GM12878 (cell line): Measurements from ENCODE around the gene STAG1. TPM values are rescaled to one million over a fixed set of nuclear protein-coding genes. Genes with fewer than 3 reads are reported as not detected.

ENCODE experiments used
- ATAC-seq: fragments of 200-7000 bp; cut with Tn5 transposase; 3 replicates; pipeline ENCODE4 v1.9.1; 2020; ENCODE audit warnings: mild to moderate bottlenecking, moderate library complexity
- BruUV-seq: library from RNA; stranded (reverse); fragments of 400-500 nt; replicated peaks from 2 replicates; lab custom pipeline; 2021; lab: Mats Ljungman, UMichigan
- CTCF ChIA-PET: fragments of 300-600 bp; sonication (Branson Sonifier 250); formaldehyde crosslinking; extraction: SDS; loops from one replicate; lab custom pipeline; 2021; ENCODE audit warnings: inconsistent platforms; lab: Yijun Ruan, JAX
- POLR2A ChIA-PET: fragments of 350-600 bp; formaldehyde crosslinking; extraction: SDS; loops from one replicate; lab custom pipeline; 2021; ENCODE audit warnings: inconsistent platforms; lab: Charles Lee
- RAD21 ChIA-PET: fragments of 300-600 bp; sonication (Branson Sonifier 250); formaldehyde crosslinking; loops from one replicate; lab custom pipeline; 2023; ENCODE audit warnings: antibody characterized with exemption; ENCODE audit not compliant: unreplicated experiment; lab: Charles Lee
- SMC1A ChIA-PET: fragments of 300-600 bp; sonication (Branson Sonifier 250); formaldehyde crosslinking; loops from one replicate; lab custom pipeline; 2023; ENCODE audit not compliant: unreplicated experiment, uncharacterized antibody; lab: Charles Lee
- DNase-seq: peaks from one replicate; pipeline ENCODE4 v3.0.0-alpha.2; 2011; ENCODE audit warnings: low read depth, low spot score
- FAIRE-seq: peaks from 3 replicates; lab custom pipeline; 2011; peaks lifted over from hg19 to GRCh38; lab: Jason Lieb, UNC
- H2AFZ ChIP-seq: 2 replicates; pipeline ENCODE4 v1.6.0; 2011; ENCODE audit warnings: low read depth, low read length, control low read depth; ENCODE audit not compliant: control insufficient read depth
- H3K27ac ChIP-seq: 2 replicates; pipeline ENCODE4 v1.5.1; 2011; ENCODE audit warnings: control low read depth; ENCODE audit not compliant: control insufficient read depth, insufficient read depth
- H3K27me3 ChIP-seq, 2 experiments: replicated peaks in 1 of 2; 2 replicates each; pipeline versions ENCODE4 v1.6.0 to v1.6.1; 2011; ENCODE audit warnings: low read length in 1 of 2; ENCODE audit not compliant: control insufficient read depth in 2 of 2, insufficient read depth in 2 of 2
- H3K36me3 ChIP-seq, 2 experiments: 2 replicates each; pipeline ENCODE4 v1.5.1; 2011; ENCODE audit warnings: low read length in 1 of 2; ENCODE audit not compliant: control insufficient read depth in 2 of 2, insufficient read depth in 2 of 2
- H3K4me1 ChIP-seq: 2 replicates; pipeline ENCODE4 v1.6.1; 2011; ENCODE audit warnings: mild to moderate bottlenecking, low read length, moderate library complexity, mixed read lengths; ENCODE audit not compliant: control insufficient read depth, insufficient read depth
- H3K4me2 ChIP-seq: 2 replicates; pipeline ENCODE4 v1.6.0; 2011; ENCODE audit warnings: control low read depth; ENCODE audit not compliant: control insufficient read depth, insufficient read depth
- H3K4me3 ChIP-seq: fragments of 200-600 bp; sonication (generic); 2 replicates; pipeline ENCODE4 v1.5.1; 2016
- H3K79me2 ChIP-seq: 2 replicates; pipeline ENCODE4 v1.6.0; 2011; ENCODE audit warnings: low read length; ENCODE audit not compliant: control insufficient read depth, insufficient read depth
- H3K9ac ChIP-seq: 2 replicates; pipeline ENCODE4 v1.8.0; 2011; ENCODE audit warnings: low read length, control low read depth, mixed read lengths; ENCODE audit not compliant: control insufficient read depth, insufficient read depth
- H3K9me3 ChIP-seq: replicated peaks from 3 replicates; pipeline ENCODE4 v1.5.1; 2011; ENCODE audit warnings: mild to moderate bottlenecking, low read length; ENCODE audit not compliant: control insufficient read depth, insufficient read depth
- H4K20me1 ChIP-seq: 2 replicates; pipeline ENCODE4 v1.6.0; 2011; ENCODE audit not compliant: control insufficient read depth, insufficient read depth
- ESRRA ChIP-seq: IDR thresholded peaks from 2 replicates; pipeline ENCODE4 v1.6.1; 2012; ENCODE audit warnings: mild to moderate bottlenecking, low read length, improper control_type of control experiment
- EZH2 ChIP-seq: IDR thresholded peaks from 2 replicates; pipeline ENCODE4 v1.6.1; 2012; ENCODE audit warnings: low read depth, mild to moderate bottlenecking, control low read depth, inconsistent platforms, low read length, borderline replicate concordance; ENCODE audit not compliant: control insufficient read depth
- FOS ChIP-seq: IDR thresholded peaks from 3 replicates; pipeline ENCODE4 v1.6.1; 2011; ENCODE audit warnings: borderline replicate concordance; ENCODE audit not compliant: insufficient read length; ENCODE audit errors: extremely low read depth
- FOXK2 ChIP-seq: fragments of 450-650 bp; IDR thresholded peaks from 2 replicates; pipeline ENCODE4 v1.6.1; 2017; ENCODE audit warnings: mild to moderate bottlenecking, moderate library complexity
- KDM1A ChIP-seq: fragments of 200-600 bp; sonication (generic); IDR thresholded peaks from 2 replicates; pipeline ENCODE4 v1.6.1; 2016; ENCODE audit warnings: borderline replicate concordance
- MEF2A ChIP-seq: IDR thresholded peaks from 2 replicates; pipeline ENCODE4 v1.6.1; 2011; ENCODE audit warnings: low read depth, mild to moderate bottlenecking, low read length, moderate library complexity; ENCODE audit not compliant: insufficient read depth
- MTA2 ChIP-seq: fragments of 450-650 bp; IDR thresholded peaks from 2 replicates; pipeline ENCODE4 v1.6.1; 2016; ENCODE audit warnings: low read depth, mild to moderate bottlenecking, moderate library complexity
- MTA3 ChIP-seq: IDR thresholded peaks from 2 replicates; pipeline ENCODE4 v1.6.1; 2012; ENCODE audit warnings: low read length, inconsistent platforms, borderline replicate concordance
- NFYA ChIP-seq: IDR thresholded peaks from 2 replicates; pipeline ENCODE4 v1.6.1; 2011; ENCODE audit warnings: low read depth, mild to moderate bottlenecking, low read length, improper control_type of control experiment, borderline replicate concordance
- NR2F1 ChIP-seq: fragments of 450-650 bp; conservative IDR thresholded peaks from 2 replicates; pipeline ENCODE4 v1.6.1; 2017; ENCODE audit warnings: mild to moderate bottlenecking
- RUNX3 ChIP-seq: IDR thresholded peaks from 2 replicates; pipeline ENCODE4 v1.6.1; 2012; ENCODE audit warnings: low read length, inconsistent platforms
- SMC3 ChIP-seq: IDR thresholded peaks from 2 replicates; pipeline ENCODE4 v1.6.1; 2011; ENCODE audit warnings: low read length, improper control_type of control experiment, borderline replicate concordance
- TCF12 ChIP-seq: IDR thresholded peaks from 2 replicates; pipeline ENCODE4 v1.6.1; 2011; ENCODE audit warnings: low read depth, mild to moderate bottlenecking, low read length
- WGBS: methylation state at CpG from one replicate; pipeline ENCODE4 v1.1.6; 2016; ENCODE audit warnings: low lambda C conversion rate; ENCODE audit not compliant: insufficient replicate concordance, insufficient coverage; ENCODE audit errors: missing lambda C conversion rate; 5-methylcytosine and 5-hydroxymethylcytosine counted together
- in situ Hi-C: fragments of 300-500 bp; cut with MboI; formaldehyde crosslinking; loops from 9 replicates; pipeline ENCODE4 v1.14.3; 2018; ENCODE audit warnings: mixed read lengths
- intact Hi-C: fragments of 100-400 bp; cut with micrococcal nuclease; formaldehyde crosslinking; loops from one replicate; pipeline ENCODE4 v1.14.2; 2022; ENCODE audit not compliant: unreplicated experiment
- polyA plus RNA-seq, 11 experiments: library from polyadenylated mRNA; depleted of rRNA in 4 of 11; unstranded in 6 of 11; stranded (reverse) in 5 of 11; fragments of >200 nt; fragmentation: Nextera tagmentation in 4 of 11; fragmentation: Illumina TruSeq in 1 of 11; extraction: Ambion mirVana in 4 of 11; extraction: Trizol in 1 of 11; gene quantifications; 1 replicate in 1 of 11; 2 replicates in 10 of 11; pipeline versions ENCODE4 v1.2.1 to v1.2.3, GENCODE V29; 2011 to 2016; ENCODE audit warnings: inconsistent platforms in 2 of 11, missing spikeins in 2 of 11, low read depth in 1 of 11
- total RNA-seq, 4 experiments: library from RNA; depleted of rRNA in 3 of 4; stranded (reverse); fragments of >200 nt in 3 of 4; fragmentation: Illumina TruSeq in 1 of 4; extraction: Trizol in 1 of 4; gene quantifications; 2 replicates each; pipeline versions ENCODE4 v1.2.1 to v1.2.3, GENCODE V29; 2013 to 2021
- TF ChIP-seq, protein P1 (sequence below): fragments of 450-650 bp; IDR thresholded peaks from 2 replicates; pipeline ENCODE4 v1.6.1; 2017; ENCODE audit warnings: mild to moderate bottlenecking, low read depth, inconsistent platforms; ENCODE audit not compliant: poor library complexity, severe bottlenecking

STAG1 gene
- total and polyA plus RNA-seq, 10 of the 15 experiments (the other 5 are each of a cell fraction or from before 2014, with no cell fraction given): 4.4 to 30.1 (median 20.2) TPM

DNA sequence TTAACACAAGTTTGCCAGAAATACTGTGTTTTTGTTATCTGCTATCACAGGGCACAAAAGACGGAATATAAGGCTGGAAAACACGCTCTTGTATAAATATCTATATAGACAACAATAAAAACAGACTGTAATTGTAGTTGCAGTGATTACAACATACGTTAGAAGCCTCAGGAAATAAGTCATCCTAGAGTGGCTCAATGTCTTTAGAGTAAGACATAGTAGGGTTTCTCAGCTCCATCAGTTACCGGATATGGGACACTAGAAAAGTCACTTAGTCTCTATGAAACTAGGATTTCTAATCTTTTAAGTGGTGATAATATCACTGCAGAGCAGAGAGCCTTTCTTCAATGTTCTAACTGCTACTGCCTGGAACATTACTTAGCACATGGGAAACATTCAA lies 208.8 kb downstream of the STAG1 start:
- FAIRE-seq (peak; percentile 35), ATAC-seq (no peak), DNase-seq (no peak)
- no peak overlapping the region for H3K4me2 ChIP-seq
- BruUV-seq: no TSS peak
- no peak overlapping the region for H3K9ac ChIP-seq
- H3K27ac ChIP-seq: no peak overlapping the region
- SMC1A ChIA-PET: no interaction called here
- TF ChIP-seq NFYA (no peak), ESRRA (no peak), TCF12 (no peak)
- in situ Hi-C loops (no loop called here), intact Hi-C loops (no loop called here)
- H3K79me2 ChIP-seq: no peaks in the 10 kb centered on the region
- H2AFZ ChIP-seq: no peak overlapping the region
- no peaks in the 10 kb centered on the region for H4K20me1 ChIP-seq
- 98% methylated on average over 4 of the region's 4 CpGs for whole genome bisulfite sequencing
- POLR2A ChIA-PET: no interaction called here
- H3K36me3 ChIP-seq: no peaks in the 10 kb centered on the region
- CTCF ChIA-PET: interaction anchor here (0.8 to 5.8 kb wide), 4 partner anchors 15 to 209 kb away, joined by 3 to 47 read pairs (median 4); partner anchors contain the start of gene STAG1
- no peaks in the 10 kb centered on the region for H3K4me1 ChIP-seq
- no peak overlapping the region for H3K4me3 ChIP-seq
- no peaks in the 10 kb centered on the region for H3K9me3 ChIP-seq
- RAD21 ChIA-PET: interaction anchor here (1.6 kb wide), 1 partner anchor 209 kb away, joined by 7 read pairs; the partner anchor contains the start of gene STAG1
- no peaks in the 10 kb centered on the region for H3K27me3 ChIP-seq

- Histone ChIP-seq H3K9me3 (no peaks in the 10 kb centered on the region; the same call in 1 of the 3 replicates), H2AFZ (no peak overlapping the region), H3K9ac (no peak overlapping the region), H3K27me3 (no peaks in the 10 kb centered on the region), H3K4me2 (no peak overlapping the region), H4K20me1 (no peaks in the 10 kb centered on the region), H3K4me3 (no peak overlapping the region), H3K79me2 (no peaks in the 10 kb centered on the region), H3K36me3 (no peaks in the 10 kb centered on the region), H3K27ac (no peak overlapping the region), H3K4me1 (no peaks in the 10 kb centered on the region)
- RAD21 ChIA-PET: no interaction called here
- BruUV-seq: no TSS peak
- ATAC-seq (no peak), DNase-seq (no peak), FAIRE-seq (no peak)
- in situ Hi-C loops (no loop called here), intact Hi-C loops (no loop called here)
- SMC1A ChIA-PET: no interaction called here
- POLR2A ChIA-PET: interaction anchor here (0.6 kb wide), 1 partner anchor 8 kb away, joined by 3 read pairs; no protein-coding TSS in a partner anchor
- WGBS: 99% methylated on average over 3 of the region's 3 CpGs
- TF ChIP-seq MTA2: no peak
- TF ChIP-seq FOS: no peak
- TF ChIP-seq MEF2A: no peak
- TF ChIP-seq EZH2: no peak
- no peak for TF ChIP-seq RUNX3
- TF ChIP-seq SMC3: no peak
- TF ChIP-seq NR2F1: no peak
- TF ChIP-seq TCF12: no peak
- TF ChIP-seq, protein P1, sequence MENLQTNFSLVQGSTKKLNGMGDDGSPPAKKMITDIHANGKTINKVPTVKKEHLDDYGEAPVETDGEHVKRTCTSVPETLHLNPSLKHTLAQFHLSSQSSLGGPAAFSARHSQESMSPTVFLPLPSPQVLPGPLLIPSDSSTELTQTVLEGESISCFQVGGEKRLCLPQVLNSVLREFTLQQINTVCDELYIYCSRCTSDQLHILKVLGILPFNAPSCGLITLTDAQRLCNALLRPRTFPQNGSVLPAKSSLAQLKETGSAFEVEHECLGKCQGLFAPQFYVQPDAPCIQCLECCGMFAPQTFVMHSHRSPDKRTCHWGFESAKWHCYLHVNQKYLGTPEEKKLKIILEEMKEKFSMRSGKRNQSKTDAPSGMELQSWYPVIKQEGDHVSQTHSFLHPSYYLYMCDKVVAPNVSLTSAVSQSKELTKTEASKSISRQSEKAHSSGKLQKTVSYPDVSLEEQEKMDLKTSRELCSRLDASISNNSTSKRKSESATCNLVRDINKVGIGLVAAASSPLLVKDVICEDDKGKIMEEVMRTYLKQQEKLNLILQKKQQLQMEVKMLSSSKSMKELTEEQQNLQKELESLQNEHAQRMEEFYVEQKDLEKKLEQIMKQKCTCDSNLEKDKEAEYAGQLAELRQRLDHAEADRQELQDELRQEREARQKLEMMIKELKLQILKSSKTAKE: no peak
- TF ChIP-seq KDM1A: no peak
- no peak for TF ChIP-seq MTA3
- TF ChIP-seq FOXK2: no peak
- CTCF ChIA-PET: interaction anchor here (1.4 to 1.7 kb wide), 2 partner anchors 9 to 144 kb away, joined by 3 to 5 read pairs; no protein-coding TSS in a partner anchor
Measured at GRCh38 chr3:136535906-136536305, 216.3 kb downstream of the STAG1 start.
